Adrenal gland (tissue), 12 donors: ENCODE data around the gene ZSCAN10. TPM values are rescaled to one million over a fixed set of nuclear protein-coding genes. Genes with fewer than 3 reads are reported as not detected.
"Not testable (repeated sequence)": the region's sequence is repeated elsewhere in the genome, so short reads cannot be mapped to it uniquely, and the experiment has no call there.

Source experiments
- DNase-seq, 7 donors: peaks; one replicate each; pipeline ENCODE4 v3.0.0-alpha.2; 2019 to 2020
- H3K27ac ChIP-seq, 5 donors: fragments of 200-600 bp; sonication (generic) in 4 of 5; 1 replicate in 3 of 5; 2 replicates in 2 of 5; pipeline versions ENCODE4 v1.5.1 to v1.8.0; 2016 to 2020; ENCODE audit warnings: mild to moderate bottlenecking in 1 of 5
- H3K27me3 ChIP-seq: fragments of 200-600 bp; 2 replicates; pipeline ENCODE4 v1.8.0; 2021
- H3K36me3 ChIP-seq, 2 donors: fragments of 200-600 bp; replicated peaks in 1 of 2; 1 replicate in 1 of 2; 2 replicates in 1 of 2; pipeline versions ENCODE4 v1.5.1 to v1.8.0; 2018 to 2022
- H3K4me1 ChIP-seq, 2 donors: fragments of 200-600 bp; replicated peaks in 1 of 2; 1 replicate in 1 of 2; 2 replicates in 1 of 2; pipeline versions ENCODE4 v1.5.1 to v1.8.0; 2018 to 2021
- H3K4me3 ChIP-seq, 4 donors: fragments of 200-600 bp; sonication (generic) in 3 of 4; one replicate each; pipeline ENCODE4 v1.5.1; 2016 to 2018
- H3K9me3 ChIP-seq, 3 donors: fragments of 200-600 bp; sonication (generic) in 1 of 3; replicated peaks in 1 of 3; 1 replicate in 2 of 3; 2 replicates in 1 of 3; pipeline versions ENCODE4 v1.5.1 to v1.8.0; 2016 to 2021
- POLR2A ChIP-seq, 2 donors: fragments of 450-650 bp; IDR thresholded peaks; one replicate each; pipeline ENCODE4 v1.6.1; 2017; ENCODE audit warnings: antibody characterized with exemption in 2 of 2, mild to moderate bottlenecking in 2 of 2, moderate library complexity in 1 of 2
- WGBS, 4 donors: extraction: QIAGEN DNeasy Blood & Tissue Kit in 2 of 4; methylation state at CpG; one replicate each; pipeline versions ENCODE4 v1.1.5 to v1.1.7; 2013 to 2017; 5-methylcytosine and 5-hydroxymethylcytosine counted together
- intact Hi-C, 2 donors: fragments of 100-400 bp; cut with DNase I; formaldehyde crosslinking; loops; one replicate each; pipeline versions ENCODE4 v1.14.1 to v1.15.0; 2022 to 2023
- polyA plus RNA-seq, 3 donors: library from polyadenylated mRNA; stranded (reverse); fragments of 200-250 nt in 2 of 3; fragments of 350-450 nt in 1 of 3; fragmentation: Illumina TruSeq in 1 of 3; extraction: RNeasy Lipid Tissue Mini Kit (QIAGEN cat#74804) in 1 of 3; gene quantifications; one replicate each; pipeline ENCODE4 v1.2.3, GENCODE V29; 2013 to 2014
- total RNA-seq, 9 donors: library from RNA; depleted of rRNA in 4 of 9; stranded (reverse); fragments of >200 nt in 4 of 9; fragments of 120-200 nt in 1 of 9; fragmentation: NEBNext Ultra II Directional in 1 of 9; extraction: Animal tissue kit (Norgen Biotek cat#: 25700) in 1 of 9; gene quantifications; one replicate each; pipeline versions ENCODE4 v1.1.0 to v1.2.4, GENCODE V29; 2013 to 2023
- TF ChIP-seq, protein P1 (sequence below), 6 experiments: fragments of 450-650 bp in 4 of 6; fragments of 200-600 bp in 2 of 6; sonication (generic) in 1 of 6; IDR thresholded peaks; 1 replicate in 5 of 6; 2 replicates in 1 of 6; pipeline versions ENCODE4 v1.5.1 to v1.8.0; 2016 to 2021; ENCODE audit warnings: antibody characterized with exemption in 6 of 6, mild to moderate bottlenecking in 2 of 6, moderate library complexity in 1 of 6
- donor health status: healthy with polysubstance abuse.
- donor health status: Bipolar disorder and iron deficiency.
- donor health status: DM: yes; HTN: yes; CAD: no.
- donor health status: DM: no; HTN: no; CAD: no.
- donor health status: DM: no; HTN: no; CAD: no.
- donor health status: DM: yes; HTN: yes; CAD: no.

Gene ZSCAN10
- total and polyA plus RNA-seq, 12 donors: 0.11 to 0.50 (median 0.14) TPM; not detected in 8

DNA sequence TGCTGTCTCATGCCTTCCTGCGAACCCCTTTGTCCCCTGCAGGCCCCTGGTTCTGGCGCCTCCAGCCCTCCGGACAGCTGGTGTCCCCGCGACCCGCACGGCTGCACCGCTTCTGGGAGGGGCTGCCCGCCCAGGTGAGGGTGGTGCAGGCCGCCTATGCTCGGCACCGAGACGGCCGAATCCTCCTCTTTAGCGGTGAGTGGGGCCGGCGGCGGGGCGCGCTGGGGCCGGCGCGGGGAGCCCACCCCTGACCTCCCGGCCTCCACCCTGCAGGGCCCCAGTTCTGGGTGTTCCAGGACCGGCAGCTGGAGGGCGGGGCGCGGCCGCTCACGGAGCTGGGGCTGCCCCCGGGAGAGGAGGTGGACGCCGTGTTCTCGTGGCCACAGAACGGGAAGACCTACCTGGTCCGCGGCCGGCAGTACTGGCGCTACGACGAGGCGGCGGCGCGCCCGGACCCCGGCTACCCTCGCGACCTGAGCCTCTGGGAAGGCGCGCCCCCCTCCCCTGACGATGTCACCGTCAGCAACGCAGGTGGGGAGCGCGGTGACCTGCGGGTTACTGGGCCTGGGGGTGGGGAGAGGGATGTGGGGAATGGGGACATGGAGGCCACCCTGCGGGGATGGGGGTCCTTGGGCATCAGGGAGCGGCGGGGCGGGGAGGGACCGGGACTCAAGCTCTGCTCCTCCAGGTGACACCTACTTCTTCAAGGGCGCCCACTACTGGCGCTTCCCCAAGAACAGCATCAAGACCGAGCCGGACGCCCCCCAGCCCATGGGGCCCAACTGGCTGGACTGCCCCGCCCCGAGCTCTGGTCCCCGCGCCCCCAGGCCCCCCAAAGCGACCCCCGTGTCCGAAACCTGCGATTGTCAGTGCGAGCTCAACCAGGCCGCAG, 40.7 kb downstream of the ZSCAN10 start:
- Histone ChIP-seq H3K36me3 (no peaks in the 10 kb centered on the region), H3K27me3 (no peaks in the 10 kb centered on the region), H3K9me3 (no peaks in the 10 kb centered on the region), H3K27ac (peak overlapping the region in 3 of 5 donors; percentile 9 to 59 (median 50)), H3K4me3 (peak overlapping the region in 3 of 4 donors; percentile 32 to 85 (median 78)), H3K4me1 (peaks cover 9 to 17% of the 10 kb centered on the region in 2 donors)
- TF ChIP-seq, protein P1, sequence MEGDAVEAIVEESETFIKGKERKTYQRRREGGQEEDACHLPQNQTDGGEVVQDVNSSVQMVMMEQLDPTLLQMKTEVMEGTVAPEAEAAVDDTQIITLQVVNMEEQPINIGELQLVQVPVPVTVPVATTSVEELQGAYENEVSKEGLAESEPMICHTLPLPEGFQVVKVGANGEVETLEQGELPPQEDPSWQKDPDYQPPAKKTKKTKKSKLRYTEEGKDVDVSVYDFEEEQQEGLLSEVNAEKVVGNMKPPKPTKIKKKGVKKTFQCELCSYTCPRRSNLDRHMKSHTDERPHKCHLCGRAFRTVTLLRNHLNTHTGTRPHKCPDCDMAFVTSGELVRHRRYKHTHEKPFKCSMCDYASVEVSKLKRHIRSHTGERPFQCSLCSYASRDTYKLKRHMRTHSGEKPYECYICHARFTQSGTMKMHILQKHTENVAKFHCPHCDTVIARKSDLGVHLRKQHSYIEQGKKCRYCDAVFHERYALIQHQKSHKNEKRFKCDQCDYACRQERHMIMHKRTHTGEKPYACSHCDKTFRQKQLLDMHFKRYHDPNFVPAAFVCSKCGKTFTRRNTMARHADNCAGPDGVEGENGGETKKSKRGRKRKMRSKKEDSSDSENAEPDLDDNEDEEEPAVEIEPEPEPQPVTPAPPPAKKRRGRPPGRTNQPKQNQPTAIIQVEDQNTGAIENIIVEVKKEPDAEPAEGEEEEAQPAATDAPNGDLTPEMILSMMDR (IDR thresholded peaks at IDR 0.05): no peak
- no peak for TF ChIP-seq POLR2A (IDR thresholded peaks at IDR 0.05)
- intact Hi-C loops: loop anchor here (5.0 to 10.0 kb wide), 3 partner anchors 66 to 116 kb away; no protein-coding TSS in a partner anchor
- peak in 4 of 7 donors; percentile 38 to 65 (median 54) for DNase-seq
- 11 to 53% (median 24%) methylated on average over 7 to 77 of the region's 77 CpGs for WGBS, 4 donors

DNA sequence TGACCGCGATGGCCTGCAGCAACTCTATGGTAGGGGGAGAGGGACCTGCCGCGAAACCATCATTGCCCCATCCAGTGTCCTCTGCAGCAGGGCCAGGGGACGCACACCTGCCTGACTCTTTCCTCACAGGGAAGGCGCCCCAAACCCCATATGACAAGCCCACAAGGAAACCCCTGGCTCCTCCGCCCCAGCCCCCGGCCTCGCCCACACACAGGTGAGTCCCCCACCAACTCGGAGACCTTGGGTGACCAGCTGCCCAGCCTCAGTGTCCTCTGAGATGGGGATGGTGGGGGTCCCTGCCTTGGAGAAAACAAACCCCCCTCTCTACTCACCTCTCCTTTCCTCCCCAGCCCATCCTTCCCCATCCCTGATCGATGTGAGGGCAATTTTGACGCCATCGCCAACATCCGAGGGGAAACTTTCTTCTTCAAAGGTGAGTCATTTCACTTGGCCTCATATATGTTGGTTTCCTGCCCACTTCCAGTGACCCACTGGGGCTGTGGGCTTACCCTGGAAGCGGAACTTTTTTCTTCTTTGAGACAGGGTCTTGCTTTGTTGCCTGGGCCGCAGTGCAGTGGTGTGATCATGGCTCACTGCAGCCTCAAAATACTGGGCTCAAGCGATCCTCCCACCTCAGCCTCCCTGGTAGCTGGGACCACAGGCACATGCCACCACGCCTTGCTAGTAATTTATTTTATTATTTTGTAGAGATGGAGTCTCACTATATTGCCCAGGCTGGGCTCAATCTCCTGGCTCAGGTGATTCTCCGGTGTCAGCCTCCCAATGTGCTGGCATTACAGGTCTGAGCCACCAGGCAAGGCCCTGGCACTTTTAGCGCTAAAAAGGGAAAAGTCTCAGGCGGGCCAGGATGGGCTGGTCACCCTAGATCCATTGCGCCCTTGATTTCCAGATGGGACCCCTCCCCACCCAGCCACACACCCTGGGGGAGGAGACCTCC, 41.6 kb downstream of the ZSCAN10 start:
- H3K4me3 ChIP-seq: no peak overlapping the region
- no peak overlapping the region for H3K27ac ChIP-seq
- H3K9me3 ChIP-seq: no peaks in the 10 kb centered on the region
- no peak for TF ChIP-seq POLR2A (IDR thresholded peaks at IDR 0.05)
- TF ChIP-seq, protein P1 (IDR thresholded peaks at IDR 0.05): no peak
- intact Hi-C loops: loop anchor here (5.0 to 10.0 kb wide), 3 partner anchors 67 to 117 kb away; no protein-coding TSS in a partner anchor
- no peaks in the 10 kb centered on the region for H3K27me3 ChIP-seq
- no peak for DNase-seq
- 90 to 92% (median 91%) methylated on average over 19 to 22 of the region's 22 CpGs for WGBS, 4 donors
- H3K36me3 ChIP-seq: no peaks in the 10 kb centered on the region
- peaks cover 9 to 17% of the 10 kb centered on the region in 2 donors for H3K4me1 ChIP-seq

GRCh38 chr16:3056336-3057180, 42.5 kb downstream of the ZSCAN10 start:
- intact Hi-C loops: loop anchor here (5.0 to 10.0 kb wide), 3 partner anchors 68 to 118 kb away; no protein-coding TSS in a partner anchor
- H3K36me3 ChIP-seq: no peaks in the 10 kb centered on the region
- TF ChIP-seq POLR2A (IDR thresholded peaks at IDR 0.05): no peak
- TF ChIP-seq, protein P1 (IDR thresholded peaks at IDR 0.05): no peak
- H3K4me1 ChIP-seq: peaks cover 9 to 17% of the 10 kb centered on the region in 2 donors
- WGBS, 4 donors: 81 to 88% (median 86%) methylated on average over 10 to 19 of the region's 19 CpGs
- H3K9me3 ChIP-seq: no peaks in the 10 kb centered on the region
- no peaks in the 10 kb centered on the region for H3K27me3 ChIP-seq
- H3K4me3 ChIP-seq: no peak overlapping the region
- no peak overlapping the region for H3K27ac ChIP-seq
- DNase-seq: no peak

DNA sequence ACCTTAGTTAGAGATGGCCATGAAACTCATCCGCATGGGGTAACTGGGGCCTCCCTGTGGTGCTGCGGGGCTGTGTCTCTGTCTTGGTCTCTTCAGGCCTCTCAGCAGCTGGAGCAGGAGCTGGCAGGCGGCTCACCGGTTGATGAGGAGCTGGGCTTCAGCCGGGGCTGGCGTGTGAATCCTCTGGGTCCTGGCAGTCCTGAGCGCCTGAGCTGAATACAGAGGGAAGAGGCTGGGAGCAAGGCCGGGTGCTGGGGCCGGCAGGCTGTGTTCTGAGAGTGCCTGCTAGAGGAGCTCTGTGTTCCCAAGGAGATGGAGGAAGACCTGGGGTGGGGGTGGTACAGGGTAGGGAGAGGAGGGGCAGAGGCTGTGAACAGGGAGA, 43.4 kb downstream of the ZSCAN10 start:
- peaks cover 9 to 17% of the 10 kb centered on the region in 2 donors for H3K4me1 ChIP-seq
- WGBS, 4 donors: 34 to 51% (median 49%) methylated on average over 5 to 9 of the region's 9 CpGs; no CpG with 5 or more reads in 1 of the 4 donors
- intact Hi-C loops: loop anchor here (5.0 to 10.0 kb wide), 3 partner anchors 69 to 119 kb away; no protein-coding TSS in a partner anchor
- DNase-seq, H3K27ac ChIP-seq, H3K36me3 ChIP-seq, H3K27me3 ChIP-seq, H3K9me3 ChIP-seq, H3K4me3 ChIP-seq: not testable (repeated sequence)
